IPS DF 6.9 (cell line): ENCODE measurements around the gene SSPN.
A peak's percentile ranks its signal among the peaks of the same experiment; 100 is the strongest.

Source experiments
- DNase-seq: peaks from one replicate; pipeline ENCODE4 v3.0.0-alpha.2; 2013; ENCODE audit warnings: low read depth, low spot score
- H3K27ac ChIP-seq: one replicate; pipeline ENCODE4 v1.5.1; 2013; ENCODE audit warnings: low read length, control low read depth
- H3K27me3 ChIP-seq: 2 replicates; pipeline ENCODE4 v1.6.1; 2013; ENCODE audit warnings: mild to moderate bottlenecking, low read length; ENCODE audit not compliant: control insufficient read depth, insufficient read depth
- H3K36me3 ChIP-seq: 2 replicates; pipeline ENCODE4 v1.6.1; 2013; ENCODE audit warnings: low read length; ENCODE audit not compliant: control insufficient read depth, insufficient read depth
- H3K4me1 ChIP-seq: 2 replicates; pipeline ENCODE4 v1.6.1; 2013; ENCODE audit warnings: low read length; ENCODE audit not compliant: control insufficient read depth, insufficient read depth
- H3K4me3 ChIP-seq: 2 replicates; pipeline ENCODE4 v1.5.1; 2013; ENCODE audit warnings: mild to moderate bottlenecking, low read length
- H3K9me3 ChIP-seq: 2 replicates; pipeline ENCODE4 v1.6.1; 2013; ENCODE audit warnings: low read length, inconsistent platforms; ENCODE audit not compliant: control insufficient read depth, insufficient read depth
- WGBS: extraction: QIAGEN DNeasy Blood & Tissue Kit; methylation state at CpG from one replicate; pipeline ENCODE4 v1.1.7; 2013; ENCODE audit warnings: mixed read lengths, missing lambda C conversion rate; ENCODE audit not compliant: insufficient read length, insufficient coverage; 5-methylcytosine and 5-hydroxymethylcytosine counted together

SSPN gene

GRCh38 chr12:26187014-26187798 lies 8.2 kb upstream of the SSPN start:
- H3K4me3 ChIP-seq = no peak overlapping the region
- no peaks in the 10 kb centered on the region for H3K36me3 ChIP-seq
- no peak overlapping the region for H3K27ac ChIP-seq
- DNase-seq = no peak
- H3K27me3 ChIP-seq = no peaks in the 10 kb centered on the region
- H3K9me3 ChIP-seq = no peaks in the 10 kb centered on the region
- WGBS = no CpG with 5 or more reads among the region's 8 CpGs
- no peaks in the 10 kb centered on the region for H3K4me1 ChIP-seq

- Histone ChIP-seq H3K36me3 (no peaks in the 10 kb centered on the region), H3K27me3 (no peaks in the 10 kb centered on the region), H3K4me1 (no peaks in the 10 kb centered on the region), H3K4me3 (no peak overlapping the region), H3K27ac (no peak overlapping the region), H3K9me3 (no peaks in the 10 kb centered on the region)
- DNase-seq = no peak
- WGBS = no CpG with 5 or more reads among the region's 1 CpG
These were observed 7.2 kb upstream of the SSPN start for GRCh38 chr12:26188127-26188526.

- H3K27me3 ChIP-seq = no peaks in the 10 kb centered on the region
- no peaks in the 10 kb centered on the region for H3K4me1 ChIP-seq
- DNase-seq = no peak
- H3K27ac ChIP-seq = no peak overlapping the region
- H3K36me3 ChIP-seq = no peaks in the 10 kb centered on the region
- no peaks in the 10 kb centered on the region for H3K9me3 ChIP-seq
- no CpG with 5 or more reads among the region's 2 CpGs for WGBS
- no peak overlapping the region for H3K4me3 ChIP-seq
These were observed 6.7 kb upstream of the SSPN start for GRCh38 chr12:26188641-26189040.

- peaks cover 9% of the 10 kb centered on the region; the same call in 1 of the 2 replicates for H3K27me3 ChIP-seq
- H3K36me3 ChIP-seq = no peaks in the 10 kb centered on the region
- H3K4me1 ChIP-seq = no peaks in the 10 kb centered on the region
- no peaks in the 10 kb centered on the region for H3K9me3 ChIP-seq
- no CpG with 5 or more reads among the region's 3 CpGs for WGBS
- no peak for DNase-seq
- H3K4me3 ChIP-seq = no peak overlapping the region
- no peak overlapping the region for H3K27ac ChIP-seq
These were observed 3.2 kb upstream of the SSPN start for GRCh38 chr12:26192142-26192541.

- WGBS = no CpG with 5 or more reads among the region's 1 CpG
These were observed 1.8 kb upstream of the SSPN start for GRCh38 chr12:26193539-26193938.

GRCh38 chr12:26195641-26196420 lies 458 bp downstream of the SSPN start:
- Histone ChIP-seq H3K9me3 (no peaks in the 10 kb centered on the region), H3K4me3 (peak overlapping the region; percentile 55; the same call in 1 of the 2 replicates), H3K27me3 (peaks cover 9% of the 10 kb centered on the region; the same call in 1 of the 2 replicates), H3K27ac (no peak overlapping the region), H3K4me1 (no peaks in the 10 kb centered on the region), H3K36me3 (no peaks in the 10 kb centered on the region)
- DNase-seq = peak; percentile 18
- WGBS = no CpG with 5 or more reads among the region's 45 CpGs

More at GRCh38 chr12:26193539-26193938, 1.8 kb upstream of the SSPN start:
- DNase-seq = no peak
- Histone ChIP-seq H3K4me1 (no peaks in the 10 kb centered on the region), H3K27ac (no peak overlapping the region), H3K36me3 (no peaks in the 10 kb centered on the region), H3K4me3 (no peak overlapping the region), H3K9me3 (no peaks in the 10 kb centered on the region), H3K27me3 (peaks cover 9% of the 10 kb centered on the region; the same call in 1 of the 2 replicates)

- Histone ChIP-seq H3K27me3 (peaks cover 9% of the 10 kb centered on the region; the same call in 1 of the 2 replicates), H3K4me1 (no peaks in the 10 kb centered on the region), H3K4me3 (no peak overlapping the region), H3K9me3 (no peaks in the 10 kb centered on the region), H3K36me3 (no peaks in the 10 kb centered on the region), H3K27ac (no peak overlapping the region)
- no peak for DNase-seq
- WGBS = no CpG with 5 or more reads among the region's 5 CpGs
These were observed 996 bp downstream of the SSPN start for GRCh38 chr12:26196421-26196716.

- H3K4me3 ChIP-seq = no peak overlapping the region
- peaks cover 9% of the 10 kb centered on the region; the same call in 1 of the 2 replicates for H3K27me3 ChIP-seq
- no CpG with 5 or more reads among the region's 3 CpGs for WGBS
- no peaks in the 10 kb centered on the region for H3K9me3 ChIP-seq
- H3K36me3 ChIP-seq = no peaks in the 10 kb centered on the region
- no peak for DNase-seq
- H3K27ac ChIP-seq = no peak overlapping the region
- H3K4me1 ChIP-seq = no peaks in the 10 kb centered on the region
These were observed 2.5 kb downstream of the SSPN start for GRCh38 chr12:26197832-26198231.

GRCh38 chr12:26198742-26199141 lies 3.4 kb downstream of the SSPN start:
- Histone ChIP-seq H3K27ac (no peak overlapping the region), H3K36me3 (no peaks in the 10 kb centered on the region), H3K4me1 (no peaks in the 10 kb centered on the region), H3K9me3 (no peaks in the 10 kb centered on the region), H3K27me3 (peaks cover 9% of the 10 kb centered on the region; the same call in 1 of the 2 replicates), H3K4me3 (no peak overlapping the region)
- no peak for DNase-seq
- no CpG with 5 or more reads among the region's 4 CpGs for WGBS

- Histone ChIP-seq H3K9me3 (no peaks in the 10 kb centered on the region), H3K4me3 (no peak overlapping the region), H3K27ac (no peak overlapping the region), H3K36me3 (no peaks in the 10 kb centered on the region), H3K27me3 (no peaks in the 10 kb centered on the region), H3K4me1 (peaks cover 2% of the 10 kb centered on the region; the same call in 1 of the 2 replicates)
- no CpG with 5 or more reads among the region's 4 CpGs for WGBS
- no peak for DNase-seq
These were observed 7.9 kb downstream of the SSPN start for GRCh38 chr12:26203167-26203780.
